Liver (tissue), 9 donors: ENCODE data around the gene DLEC1. TPM values are rescaled to one million over a fixed set of nuclear protein-coding genes. Genes with fewer than 3 reads are reported as not detected.

Experiments
- DNase-seq: peaks from one replicate; pipeline ENCODE4 v3.0.0-alpha.2; 2017; ENCODE audit warnings: low spot score
- H3K27ac ChIP-seq, 2 donors: one replicate each; pipeline ENCODE4 v1.7.0; 2013; ENCODE audit warnings: inconsistent platforms in 2 of 2, low read length in 2 of 2, control low read depth in 1 of 2, low read depth in 1 of 2, mild to moderate bottlenecking in 1 of 2
- H3K27me3 ChIP-seq, 4 donors: one replicate each; pipeline versions ENCODE4 v1.6.1 to v1.7.0; 2013; ENCODE audit warnings: low read length in 3 of 4, inconsistent platforms in 1 of 4, mild to moderate bottlenecking in 1 of 4, moderate library complexity in 1 of 4; ENCODE audit not compliant: control insufficient read depth in 4 of 4, insufficient read depth in 4 of 4
- H3K36me3 ChIP-seq, 4 donors: one replicate each; pipeline versions ENCODE4 v1.6.1 to v1.7.0; 2013; ENCODE audit warnings: low read length in 3 of 4, mild to moderate bottlenecking in 3 of 4, low read depth in 1 of 4, moderate library complexity in 1 of 4; ENCODE audit not compliant: control insufficient read depth in 4 of 4, insufficient read depth in 3 of 4
- H3K4me1 ChIP-seq, 4 donors: one replicate each; pipeline versions ENCODE4 v1.6.1 to v1.7.0; 2013; ENCODE audit warnings: low read length in 3 of 4, mild to moderate bottlenecking in 3 of 4, moderate library complexity in 1 of 4; ENCODE audit not compliant: control insufficient read depth in 4 of 4, insufficient read depth in 4 of 4
- H3K4me3 ChIP-seq, 3 donors: one replicate each; pipeline versions ENCODE4 v1.6.1 to v1.7.0; 2013; ENCODE audit warnings: low read length in 3 of 3, control low read depth in 1 of 3, low read depth in 1 of 3, mild to moderate bottlenecking in 1 of 3
- H3K9ac ChIP-seq, 2 donors: one replicate each; pipeline ENCODE4 v1.7.0; 2013; ENCODE audit warnings: low read length in 2 of 2, mild to moderate bottlenecking in 2 of 2, moderate library complexity in 2 of 2, control low read depth in 1 of 2, low read depth in 1 of 2
- H3K9me3 ChIP-seq, 4 donors: one replicate each; pipeline versions ENCODE4 v1.6.1 to v1.7.0; 2013; ENCODE audit warnings: low read length in 3 of 4; ENCODE audit not compliant: control insufficient read depth in 4 of 4
- ATF3 ChIP-seq: IDR thresholded peaks from 2 replicates; pipeline ENCODE4 v1.6.1; 2016; ENCODE audit warnings: antibody characterized with exemption
- CTCF ChIP-seq: fragments of 150-350 bp; IDR thresholded peaks from 2 replicates; pipeline ENCODE4 v1.5.1; 2017; ENCODE audit warnings: improper control_type of control experiment, low read depth, low read length; ENCODE audit not compliant: missing input control
- EGR1 ChIP-seq, 2 donors: IDR thresholded peaks; 2 replicates each; pipeline ENCODE4 v1.6.1; 2016 to 2018; ENCODE audit warnings: antibody characterized with exemption in 2 of 2, low read depth in 2 of 2
- FOXA1 ChIP-seq: IDR thresholded peaks from 2 replicates; pipeline ENCODE4 v1.6.1; 2016; ENCODE audit warnings: antibody characterized with exemption
- FOXA2 ChIP-seq: IDR thresholded peaks from 2 replicates; pipeline ENCODE4 v1.6.1; 2016; ENCODE audit warnings: antibody characterized with exemption
- GABPA ChIP-seq, 2 donors: IDR thresholded peaks in 1 of 2; conservative IDR thresholded peaks in 1 of 2; 2 replicates each; pipeline ENCODE4 v1.6.1; 2016; ENCODE audit warnings: antibody characterized with exemption in 2 of 2, mild to moderate bottlenecking in 1 of 2, moderate library complexity in 1 of 2
- HNF4A ChIP-seq, 2 donors: conservative IDR thresholded peaks; 2 replicates each; pipeline ENCODE4 v1.6.1; 2016; ENCODE audit warnings: antibody characterized with exemption in 2 of 2, mild to moderate bottlenecking in 2 of 2
- HNF4G ChIP-seq: IDR thresholded peaks from 2 replicates; pipeline ENCODE4 v1.6.1; 2016; ENCODE audit warnings: antibody characterized with exemption
- MAX ChIP-seq: IDR thresholded peaks from 2 replicates; pipeline ENCODE4 v1.6.1; 2016; ENCODE audit warnings: antibody characterized with exemption
- RAD21 ChIP-seq, 2 donors: IDR thresholded peaks; 2 replicates each; pipeline ENCODE4 v1.6.1; 2016; ENCODE audit warnings: antibody characterized with exemption in 2 of 2, mild to moderate bottlenecking in 2 of 2
- REST ChIP-seq: IDR thresholded peaks from 2 replicates; pipeline ENCODE4 v1.6.1; 2016; ENCODE audit warnings: antibody characterized with exemption, mild to moderate bottlenecking
- RXRA ChIP-seq, 2 donors: IDR thresholded peaks; 2 replicates each; pipeline ENCODE4 v1.6.1; 2017 to 2018; ENCODE audit warnings: antibody characterized with exemption in 2 of 2, mild to moderate bottlenecking in 1 of 2
- SP1 ChIP-seq: IDR thresholded peaks from 2 replicates; pipeline ENCODE4 v1.6.1; 2018; ENCODE audit warnings: antibody characterized with exemption, mild to moderate bottlenecking
- TAF1 ChIP-seq: conservative IDR thresholded peaks from 2 replicates; pipeline ENCODE4 v1.6.1; 2016; ENCODE audit warnings: antibody characterized with exemption, mild to moderate bottlenecking
- ZBTB33 ChIP-seq: IDR thresholded peaks from 2 replicates; pipeline ENCODE4 v1.6.1; 2016; ENCODE audit warnings: antibody characterized with exemption
- WGBS: extraction: QIAGEN DNeasy Blood & Tissue Kit; methylation state at CpG from one replicate; pipeline ENCODE4 v1.1.7; 2013; 5-methylcytosine and 5-hydroxymethylcytosine counted together
- polyA plus RNA-seq, 2 donors: library from polyadenylated mRNA; stranded (reverse) in 1 of 2; unstranded in 1 of 2; fragments of 200-250 nt in 1 of 2; fragments of >200 nt in 1 of 2; fragmentation: Nextera tagmentation in 1 of 2; extraction: Ambion mirVana in 1 of 2; gene quantifications; one replicate each; pipeline versions ENCODE4 v1.2.1 to v1.2.3, GENCODE V29; 2013 to 2015
- total RNA-seq, 2 donors: library from RNA; depleted of rRNA; stranded (reverse); fragments of >200 nt; gene quantifications; one replicate each; pipeline ENCODE4 v1.2.3, GENCODE V29; 2014
- donor health status: healthy.
- donor health status: healthy.
- donor health status: healthy.
- donor health status: healthy.
- donor health status: healthy.

Gene DLEC1
- total and polyA plus RNA-seq, 4 donors, result 0.09 to 0.63 (median 0.30) TPM

GRCh38 chr3:38114875-38115644, 76.1 kb downstream of the DLEC1 start:
- Histone ChIP-seq H3K36me3 (peaks cover 2 to 4% (median 3%) of the 10 kb centered on the region in 4 donors), H3K4me1 (peaks cover 0 to 20% (median 11%) of the 10 kb centered on the region in 4 donors), H3K4me3 (no peak overlapping the region), H3K9ac (no peak overlapping the region), H3K9me3 (no peaks in the 10 kb centered on the region), H3K27me3 (no peaks in the 10 kb centered on the region), H3K27ac (no peak overlapping the region)
- TF ChIP-seq HNF4G (no peak), FOXA1 (no peak), TAF1 (no peak), RAD21 (IDR thresholded peaks at IDR 0.05) (no peak), SP1 (no peak), ATF3 (no peak), REST (no peak), EGR1 (IDR thresholded peaks at IDR 0.05; ENCODE audit: low read depth in 2 of 2) (no peak)
- WGBS, result 82% methylated on average over 13 of the region's 13 CpGs
- DNase-seq, result no peak

- no peaks in the 10 kb centered on the region for H3K9me3 ChIP-seq
- H3K4me1 ChIP-seq, result peaks cover 0 to 20% (median 12%) of the 10 kb centered on the region in 4 donors
- peak; percentile 32 for DNase-seq
- WGBS, result 56% methylated on average over 9 of the region's 9 CpGs
- no peak for TF ChIP-seq FOXA1
- TF ChIP-seq EGR1 (IDR thresholded peaks at IDR 0.05; ENCODE audit: low read depth in 2 of 2), result no peak
- TF ChIP-seq REST, result no peak
- no peak for TF ChIP-seq ATF3
- TF ChIP-seq SP1, result no peak
- TF ChIP-seq MAX, result no peak
- TF ChIP-seq CTCF, result no peak
- no peak for TF ChIP-seq RXRA (IDR thresholded peaks at IDR 0.05)
- TF ChIP-seq FOXA2, result no peak
- TF ChIP-seq GABPA (IDR thresholded peaks at IDR 0.05 in 1 of 2, conservative IDR thresholded peaks at IDR 0.05 in 1 of 2), result no peak
- TF ChIP-seq HNF4A (conservative IDR thresholded peaks at IDR 0.05), result no peak
- TF ChIP-seq TAF1, result no peak
- TF ChIP-seq ZBTB33, result no peak
- TF ChIP-seq HNF4G, result no peak
- H3K9ac ChIP-seq, result no peak overlapping the region
- H3K27ac ChIP-seq, result no peak overlapping the region
- H3K36me3 ChIP-seq, result peaks cover 4 to 11% (median 9%) of the 10 kb centered on the region in 4 donors
- H3K27me3 ChIP-seq, result no peaks in the 10 kb centered on the region
- H3K4me3 ChIP-seq, result no peak overlapping the region
Observed at GRCh38 chr3:38115645-38116427, 76.8 kb downstream of the DLEC1 start.
